Epithelial cell of proximal tubule (primary cell): ENCODE measurements around the gene PPP1R1C. TPM values are rescaled to one million over a fixed set of nuclear protein-coding genes. Genes with fewer than 3 reads are reported as not detected.
"Not testable (repeated sequence)": the region's sequence is repeated elsewhere in the genome, so short reads cannot be mapped to it uniquely, and the experiment has no call there.

Source experiments
- DNase-seq: peaks from one replicate; pipeline ENCODE4 v3.0.0-alpha.2; 2011; ENCODE audit warnings: low read depth
- H3K4me3 ChIP-seq: 2 replicates; pipeline ENCODE4 v1.5.1; 2011; ENCODE audit warnings: low read depth, mild to moderate bottlenecking, low read length
- CTCF ChIP-seq: conservative IDR thresholded peaks from 2 replicates; pipeline ENCODE4 v1.5.1; 2012; ENCODE audit warnings: low read depth, mild to moderate bottlenecking, low read length
- total RNA-seq: library from RNA; depleted of rRNA; stranded (reverse); fragments of >200 nt; gene quantifications from 2 replicates; pipeline ENCODE4 v1.2.3, GENCODE V29; 2015

Gene PPP1R1C
- total RNA-seq, 1 donor from 2014 or later, result 0.35 TPM

GRCh38 chr2:182015334-182016109, 29.9 kb downstream of the PPP1R1C start:
- H3K4me3 ChIP-seq, result no peak overlapping the region
- DNase-seq, result no peak
- no peak for TF ChIP-seq CTCF

- H3K4me3 ChIP-seq, result no peak overlapping the region
- DNase-seq, result no peak
- no peak for TF ChIP-seq CTCF
These were observed 32.6 kb downstream of the PPP1R1C start for GRCh38 chr2:182018218-182018617.

GRCh38 chr2:182019731-182020130, 34.1 kb downstream of the PPP1R1C start:
- DNase-seq, result no peak
- TF ChIP-seq CTCF, result no peak
- H3K4me3 ChIP-seq, result no peak overlapping the region

GRCh38 chr2:182020286-182021070, 34.8 kb downstream of the PPP1R1C start:
- no peak for DNase-seq
- H3K4me3 ChIP-seq, result no peak overlapping the region

GRCh38 chr2:182023235-182023634, 37.6 kb downstream of the PPP1R1C start:
- no peak for TF ChIP-seq CTCF
- DNase-seq, result no peak
- no peak overlapping the region for H3K4me3 ChIP-seq

More at GRCh38 chr2:182020286-182021070, 34.8 kb downstream of the PPP1R1C start:
- TF ChIP-seq CTCF, result no peak

GRCh38 chr2:182030875-182031274, 45.2 kb downstream of the PPP1R1C start:
- H3K4me3 ChIP-seq, DNase-seq: not testable (repeated sequence)

- H3K4me3 ChIP-seq, result no peak overlapping the region
- DNase-seq, result no peak
- TF ChIP-seq CTCF, result no peak
These were observed 46.3 kb downstream of the PPP1R1C start for GRCh38 chr2:182031956-182032355.
